ENCODE data around the gene TFDP2. TPM values are rescaled to one million over a fixed set of nuclear protein-coding genes. Genes with fewer than 3 reads are reported as not detected.
"Not testable (repeated sequence)": the region's sequence is repeated elsewhere in the genome, so short reads cannot be mapped to it uniquely, and the experiment has no call there.

The TFDP2 gene, protein sequence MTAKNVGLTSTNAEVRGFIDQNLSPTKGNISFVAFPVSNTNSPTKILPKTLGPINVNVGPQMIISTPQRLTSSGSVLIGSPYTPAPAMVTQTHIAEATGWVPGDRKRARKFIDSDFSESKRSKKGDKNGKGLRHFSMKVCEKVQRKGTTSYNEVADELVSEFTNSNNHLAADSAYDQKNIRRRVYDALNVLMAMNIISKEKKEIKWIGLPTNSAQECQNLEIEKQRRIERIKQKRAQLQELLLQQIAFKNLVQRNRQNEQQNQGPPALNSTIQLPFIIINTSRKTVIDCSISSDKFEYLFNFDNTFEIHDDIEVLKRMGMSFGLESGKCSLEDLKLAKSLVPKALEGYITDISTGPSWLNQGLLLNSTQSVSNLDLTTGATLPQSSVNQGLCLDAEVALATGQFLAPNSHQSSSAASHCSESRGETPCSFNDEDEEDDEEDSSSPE
- 23.0 TPM for total RNA-seq

DNA sequence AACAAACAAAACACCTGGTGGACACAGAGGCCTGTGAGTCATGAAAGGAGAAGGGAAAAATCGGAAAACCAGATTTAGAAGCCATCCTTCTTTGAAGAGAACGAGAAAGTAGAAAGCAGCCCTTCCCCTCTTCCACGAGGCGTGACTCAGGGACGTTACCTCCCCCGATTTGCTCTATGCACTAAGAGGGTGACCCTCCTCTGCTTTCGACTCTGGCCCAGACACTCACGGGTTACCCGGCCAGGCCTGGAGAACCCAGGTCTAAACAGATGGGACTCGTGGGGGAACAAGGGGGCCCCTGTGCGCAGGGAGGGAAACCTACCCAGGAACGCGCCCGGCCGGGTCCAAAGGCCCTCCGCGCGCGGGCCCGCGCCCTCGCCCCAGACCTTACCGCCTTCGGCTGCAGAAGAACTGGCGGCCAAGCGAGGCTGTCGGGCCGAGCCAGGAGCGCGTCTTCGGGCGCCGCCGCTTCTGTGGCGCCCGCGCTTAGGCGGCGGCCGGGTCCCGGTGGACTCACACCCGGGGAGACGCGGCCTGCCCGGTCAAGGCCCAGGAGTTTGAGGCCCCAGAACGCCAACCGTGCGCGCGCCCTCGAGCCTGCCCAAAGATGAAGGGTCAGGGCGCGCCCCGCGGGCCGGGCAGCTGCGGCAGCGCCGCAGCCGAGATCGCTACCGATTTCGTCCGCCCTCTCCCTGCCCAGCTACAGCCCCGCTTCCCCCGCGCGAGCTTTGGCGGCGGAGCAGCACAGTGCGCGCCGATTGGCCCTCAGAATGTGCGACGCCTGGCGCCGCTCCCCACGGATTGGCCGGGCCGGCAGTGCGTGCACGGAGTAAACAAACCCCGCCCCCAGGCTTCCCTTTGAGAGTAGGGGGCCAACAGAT, at the start of gene TFDP2:
Gene TFDP2, minus strand, starts transcription at position 753 of the 881 bp plus-strand sequence. CDS start 47,795 bp downstream, outside the sequence.
- ATAC-seq (peak; percentile 94), DNase-seq (ENCODE audit: low spot score) (peak; percentile 93)

DNA sequence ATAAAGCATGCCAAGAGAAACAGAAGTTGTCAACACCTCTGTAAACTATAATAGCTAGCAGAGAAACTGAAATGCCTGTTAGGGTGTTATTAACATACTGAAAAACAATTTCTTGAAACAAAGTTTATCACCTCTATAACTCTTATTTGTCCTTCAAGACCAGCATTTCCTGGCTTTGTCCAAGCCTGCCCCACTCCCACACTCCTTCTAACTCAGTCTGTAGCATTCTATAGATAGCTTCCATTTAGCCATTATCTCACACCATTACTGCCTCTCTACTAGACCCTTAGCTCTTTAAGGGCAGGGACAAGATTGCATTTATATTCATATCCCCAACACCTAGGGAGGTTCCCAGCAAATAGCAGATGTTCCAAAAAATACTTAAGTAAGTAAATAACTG, 39.5 kb upstream of the TFDP2 start:
- ATAC-seq = no peak
- DNase-seq (ENCODE audit: low spot score) = no peak

DNA sequence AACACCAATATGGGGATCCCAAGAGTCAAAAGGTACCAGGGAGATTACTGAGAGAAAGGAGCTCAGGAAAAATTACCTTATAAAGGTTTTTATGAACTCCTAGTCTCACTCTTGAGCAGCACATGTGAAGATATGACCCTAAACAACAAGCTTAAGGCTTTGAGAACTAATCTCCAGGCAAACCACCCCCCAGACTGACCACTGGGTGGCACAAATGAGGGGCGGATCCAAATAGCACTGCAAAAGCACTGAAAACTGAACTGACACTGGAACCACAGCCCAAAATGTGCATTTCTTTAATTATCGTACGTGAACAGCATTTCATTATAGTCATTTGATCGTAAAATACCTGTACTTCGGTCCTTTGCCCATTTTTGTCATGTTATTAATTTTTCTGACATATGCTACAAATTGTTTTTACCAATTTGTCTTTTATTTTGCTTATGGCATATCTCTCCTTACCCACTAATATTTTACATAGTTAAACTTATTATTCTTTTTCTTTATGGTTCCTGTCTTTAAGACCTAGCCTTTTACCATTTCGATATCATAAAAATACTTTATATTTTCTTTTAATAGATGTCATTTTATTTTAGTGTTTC, 31.5 kb upstream of the TFDP2 start:
- DNase-seq (ENCODE audit: low spot score) (no peak), ATAC-seq (peak; percentile 86)

DNA sequence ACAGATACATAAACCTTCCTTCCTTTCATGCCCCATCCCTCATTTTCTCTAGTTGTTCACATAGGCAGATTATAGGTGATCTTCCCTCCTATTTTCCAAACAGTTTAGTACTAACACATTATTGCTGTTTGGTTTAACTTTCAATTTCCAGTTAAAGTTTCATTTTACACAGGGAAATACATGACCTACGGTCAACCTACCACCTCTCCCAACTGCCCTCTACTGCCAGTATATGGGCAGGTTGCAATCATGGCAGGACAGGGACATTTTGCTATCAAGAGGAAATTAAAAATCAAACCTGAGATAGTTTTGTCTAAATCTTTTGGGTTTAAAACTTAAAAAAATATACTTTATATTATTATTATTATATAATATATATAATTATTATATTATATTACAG, 26.1 kb upstream of the TFDP2 start:
- ATAC-seq (peak; percentile 53), DNase-seq (ENCODE audit: low spot score) (no peak)

DNA sequence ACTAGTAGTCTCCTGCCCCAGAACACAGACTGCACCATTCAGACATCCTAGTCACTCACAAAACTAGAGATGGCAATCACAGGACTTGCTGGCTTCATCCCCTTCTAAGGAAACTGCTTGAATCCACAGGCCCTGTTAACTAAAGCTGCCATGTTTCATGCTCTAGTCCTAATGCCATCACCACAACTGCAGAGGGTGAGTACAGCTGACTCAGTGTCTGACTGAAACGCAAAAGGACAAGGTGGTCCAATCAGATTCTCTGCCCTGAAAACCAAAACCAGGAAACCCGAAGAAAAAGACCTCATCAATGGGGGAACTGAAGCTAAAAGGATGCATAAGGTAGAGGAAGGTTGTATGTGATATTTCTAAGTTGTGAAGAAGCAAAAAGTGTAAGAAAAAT, 25.2 kb upstream of the TFDP2 start:
- ATAC-seq (no peak), DNase-seq (ENCODE audit: low spot score) (no peak)

DNA sequence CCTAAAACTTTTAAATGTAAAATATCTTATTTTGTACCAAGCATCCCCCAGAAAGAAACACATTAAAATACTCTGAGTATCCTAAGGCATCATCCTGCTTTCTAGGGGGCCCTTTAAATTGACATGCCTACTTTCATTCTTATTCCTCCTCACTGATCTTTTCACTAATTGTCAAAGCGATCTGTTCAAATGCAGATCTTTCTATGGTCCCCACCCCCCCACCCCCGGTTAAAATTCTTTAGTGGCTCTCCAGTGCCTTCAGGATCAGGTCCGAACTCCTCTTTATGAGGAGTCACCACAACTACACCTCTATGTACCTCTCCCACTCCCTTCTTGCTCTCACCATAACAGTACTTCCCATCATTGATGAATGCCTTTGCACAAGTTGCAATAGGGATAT, 19.2 kb upstream of the TFDP2 start:
- DNase-seq (ENCODE audit: low spot score) = no peak
- ATAC-seq = no peak

DNA sequence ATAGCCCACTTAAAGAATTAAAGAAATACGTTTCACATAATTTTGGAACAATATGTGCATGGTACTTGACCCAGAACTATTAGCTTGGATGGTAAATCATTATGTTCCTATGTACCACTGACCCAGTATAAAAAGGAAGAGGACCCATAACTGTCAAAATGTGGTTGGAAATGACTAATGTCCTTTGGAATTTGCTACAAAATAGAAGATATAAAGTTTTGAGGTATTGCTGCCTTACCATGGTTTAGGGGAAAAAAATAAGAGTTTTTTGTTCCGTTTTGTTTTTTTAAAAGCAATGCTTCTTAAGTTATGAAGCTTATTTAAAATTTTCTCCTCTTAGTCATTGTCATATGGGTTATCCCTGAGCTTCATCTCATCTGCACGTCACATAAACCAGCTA, 15.8 kb upstream of the TFDP2 start:
- ATAC-seq = no peak
- DNase-seq (ENCODE audit: low spot score) = no peak

DNA sequence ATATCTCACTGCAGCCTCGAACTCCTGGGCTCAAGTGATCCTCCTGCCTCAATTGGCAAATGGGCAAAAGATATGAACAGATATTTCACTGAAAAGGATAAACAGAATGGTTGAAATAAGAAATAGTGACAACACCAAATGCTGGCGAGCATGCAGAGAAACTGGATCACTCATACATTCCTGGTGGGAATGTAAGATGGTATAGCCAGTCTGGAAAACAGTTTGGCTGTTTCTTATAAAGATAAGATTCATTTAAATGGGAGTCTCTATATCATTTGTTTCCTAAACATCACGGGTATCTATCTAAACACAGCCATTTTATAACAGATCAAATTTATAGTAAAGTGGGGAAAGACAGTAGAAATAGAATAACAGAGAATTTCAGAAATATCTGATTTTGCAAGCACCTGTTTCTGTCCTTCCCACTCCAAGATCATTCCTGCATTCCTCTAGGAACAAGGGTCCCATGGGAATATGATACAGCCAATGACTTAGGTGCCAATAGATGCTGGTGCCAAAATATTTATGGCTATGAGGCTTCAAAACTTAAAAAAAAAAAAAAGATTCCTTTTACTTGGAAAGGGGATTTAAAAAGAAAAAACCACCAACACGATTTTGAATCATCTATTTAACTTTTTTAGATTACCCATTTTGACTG, 9.9 kb upstream of the TFDP2 start:
- ATAC-seq = no peak

DNA sequence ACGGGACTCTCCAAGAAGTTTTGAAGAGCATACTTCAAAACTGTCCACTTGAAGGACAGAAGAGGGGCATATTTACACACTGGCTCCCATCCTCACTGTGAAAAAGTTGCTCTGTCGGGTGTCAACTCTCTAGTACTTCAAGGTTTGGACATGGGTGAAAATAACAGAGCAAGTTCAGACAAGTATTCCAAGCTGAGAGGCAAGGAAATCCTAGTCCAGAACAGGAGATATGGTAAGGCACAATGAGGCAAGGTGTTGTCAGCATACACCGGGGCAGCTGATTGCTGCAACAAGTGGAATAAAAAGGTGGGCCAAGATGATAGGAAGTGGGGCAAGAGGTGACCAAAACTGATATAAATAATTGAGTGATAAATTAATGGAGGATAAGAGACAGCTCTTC, 4.8 kb upstream of the TFDP2 start:
- DNase-seq (ENCODE audit: low spot score) = no peak
- ATAC-seq = no peak

More for the DNA sequence above, 9.9 kb upstream of the TFDP2 start:
- no peak for DNase-seq (ENCODE audit: low spot score)

DNA sequence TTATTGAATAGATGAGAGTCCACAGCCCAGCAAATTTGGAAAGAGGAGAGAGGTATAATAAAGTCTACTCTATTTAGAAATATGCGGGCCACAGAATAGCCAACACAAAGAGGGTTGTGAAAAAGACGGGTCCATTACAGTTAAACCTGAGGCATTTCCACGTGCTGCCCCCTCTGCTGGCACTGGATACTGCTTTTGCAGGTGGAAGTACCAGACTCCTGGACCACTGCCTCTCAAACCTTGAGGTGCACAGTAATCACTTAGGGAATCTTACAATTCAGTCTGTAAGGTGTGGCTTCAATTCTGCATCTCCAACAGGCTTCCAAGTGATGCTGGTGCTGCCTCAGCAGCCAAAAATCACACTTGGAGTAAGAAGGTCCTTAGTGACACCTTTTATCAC, 3.0 kb upstream of the TFDP2 start:
- no peak for ATAC-seq
- no peak for DNase-seq (ENCODE audit: low spot score)

DNA sequence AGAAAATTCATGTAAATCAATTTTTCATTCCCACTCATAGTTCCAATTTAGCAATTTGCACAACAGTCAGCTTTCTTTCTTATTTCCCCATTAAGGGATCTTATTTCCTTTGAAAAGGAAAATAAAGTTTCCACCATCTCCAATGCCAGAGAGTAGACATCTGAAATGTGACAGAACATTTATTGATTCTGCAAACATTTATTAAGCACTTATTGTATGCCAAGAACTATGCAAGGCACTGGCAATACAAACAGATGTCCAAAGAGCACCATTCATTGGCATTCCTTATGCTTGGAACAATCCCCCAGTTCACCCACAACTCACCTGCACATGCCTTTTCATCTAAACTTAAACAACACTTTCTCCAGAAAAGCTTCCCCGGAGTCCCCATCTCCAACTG, 2.5 kb upstream of the TFDP2 start:
- no peak for ATAC-seq
- DNase-seq (ENCODE audit: low spot score) = no peak

DNA sequence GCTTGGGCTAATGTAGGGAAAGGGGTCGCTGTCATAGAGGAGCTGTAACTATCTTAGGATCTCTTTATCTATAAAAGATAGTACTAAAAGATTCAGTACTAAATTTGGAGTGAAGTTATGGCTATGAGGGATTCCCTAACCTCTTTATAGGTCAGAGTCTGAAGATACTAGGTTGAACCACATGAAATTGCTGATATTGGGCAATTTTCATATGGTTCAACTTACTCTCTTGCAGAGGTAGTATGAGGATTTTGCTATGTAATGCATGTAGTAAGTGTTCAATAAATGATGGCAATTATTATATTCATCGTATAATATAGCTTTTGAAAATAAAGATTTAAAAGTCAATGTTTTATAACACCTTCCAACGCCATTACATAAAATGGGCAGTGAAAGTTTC, 1.9 kb upstream of the TFDP2 start:
- no peak for ATAC-seq
- DNase-seq (ENCODE audit: low spot score) = no peak

DNA sequence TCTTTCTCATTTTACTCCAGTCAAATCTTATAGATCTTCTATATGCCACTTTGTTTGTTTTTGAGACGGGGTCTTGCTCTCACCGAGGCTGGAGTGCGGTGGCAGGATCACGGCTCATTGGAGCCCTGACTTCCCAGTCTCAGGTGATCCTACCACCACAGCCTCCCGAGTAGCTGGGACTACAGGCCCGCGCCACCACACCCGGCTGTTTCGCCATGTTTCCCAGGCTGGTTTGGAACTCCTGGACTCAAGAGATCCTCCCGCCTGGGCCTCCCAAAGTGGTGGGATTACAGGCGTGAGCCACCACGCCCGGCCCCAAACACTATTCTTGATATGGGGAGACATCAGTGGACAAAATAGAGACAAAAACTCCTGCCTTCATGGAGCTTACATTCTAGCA, 927 bp upstream of the TFDP2 start:
- DNase-seq (ENCODE audit: low spot score) (no peak), ATAC-seq (no peak)

DNA sequence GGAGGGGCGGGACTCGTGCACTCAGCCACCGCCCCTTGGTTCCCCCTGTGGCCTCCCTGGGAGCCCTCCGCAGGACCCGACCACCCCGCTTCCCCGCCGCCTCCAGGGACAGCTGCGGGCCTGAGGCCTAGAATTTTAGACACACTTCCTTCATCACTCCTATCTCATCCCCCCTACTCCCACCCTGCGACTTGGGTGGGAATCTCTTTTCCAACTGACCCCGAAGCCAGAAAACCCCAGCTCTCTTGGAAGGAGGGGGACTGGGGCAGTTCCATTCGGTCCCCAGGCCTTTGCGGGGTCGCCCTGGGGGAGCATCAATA, 289 bp upstream of the TFDP2 start:
- DNase-seq (ENCODE audit: low spot score) (no peak), ATAC-seq (no peak)

DNA sequence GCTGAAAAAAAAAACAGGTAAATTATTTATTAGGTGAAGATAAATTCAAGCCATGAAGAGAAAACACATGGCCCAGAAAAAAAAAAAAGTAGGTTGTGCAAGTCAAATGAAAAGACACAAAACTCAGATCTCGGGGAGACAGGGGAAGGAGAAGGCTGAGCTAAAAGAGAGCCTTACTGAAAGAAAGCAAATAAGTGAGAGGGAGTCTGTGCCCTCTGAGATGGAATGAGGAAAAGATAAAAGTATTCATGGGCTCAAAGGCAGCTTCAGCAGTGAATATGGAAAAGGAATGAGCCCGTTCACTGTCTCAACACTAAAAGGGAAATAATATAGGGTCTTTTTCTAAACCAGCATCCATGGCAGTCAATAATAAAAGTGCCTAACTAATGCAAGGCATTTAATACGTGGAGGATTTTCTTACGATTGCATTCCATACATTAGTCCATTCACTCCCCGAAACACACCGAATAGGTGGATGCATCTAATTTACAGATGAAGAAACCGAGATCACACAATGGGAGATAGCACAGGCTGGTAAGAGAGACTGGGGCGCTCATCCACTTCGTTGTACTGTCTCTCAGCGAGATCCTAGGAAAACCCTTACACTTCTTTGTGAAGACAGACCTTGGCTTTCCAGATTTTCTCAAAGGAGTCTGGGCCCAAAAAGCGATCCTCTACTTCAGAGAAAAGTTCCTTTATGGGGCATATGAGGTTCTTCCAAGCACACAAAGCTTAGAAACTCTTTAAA, 1.1 kb downstream of the TFDP2 start:
- ATAC-seq = no peak
- DNase-seq (ENCODE audit: low spot score) = no peak

DNA sequence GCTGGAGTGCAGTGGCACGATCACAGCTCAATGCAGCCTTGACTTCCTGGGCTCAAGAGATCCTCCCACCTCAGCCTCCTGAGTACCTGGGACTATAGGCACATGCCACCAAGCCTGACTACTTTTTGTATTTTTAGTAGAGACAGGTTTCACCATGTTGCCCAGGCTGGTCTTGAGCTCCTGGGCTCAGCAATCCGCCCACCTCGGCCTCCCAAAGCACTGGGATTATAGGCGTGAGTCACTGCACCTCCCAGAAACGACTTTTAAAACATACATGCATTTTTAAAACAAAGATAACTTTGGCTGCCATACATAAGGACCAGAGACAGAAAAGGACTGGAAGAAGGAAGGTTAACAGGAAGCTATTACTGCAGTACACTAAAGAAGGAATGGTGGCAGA, 4.8 kb downstream of the TFDP2 start:
- not testable (repeated sequence) for ATAC-seq; DNase-seq (ENCODE audit: low spot score)

DNA sequence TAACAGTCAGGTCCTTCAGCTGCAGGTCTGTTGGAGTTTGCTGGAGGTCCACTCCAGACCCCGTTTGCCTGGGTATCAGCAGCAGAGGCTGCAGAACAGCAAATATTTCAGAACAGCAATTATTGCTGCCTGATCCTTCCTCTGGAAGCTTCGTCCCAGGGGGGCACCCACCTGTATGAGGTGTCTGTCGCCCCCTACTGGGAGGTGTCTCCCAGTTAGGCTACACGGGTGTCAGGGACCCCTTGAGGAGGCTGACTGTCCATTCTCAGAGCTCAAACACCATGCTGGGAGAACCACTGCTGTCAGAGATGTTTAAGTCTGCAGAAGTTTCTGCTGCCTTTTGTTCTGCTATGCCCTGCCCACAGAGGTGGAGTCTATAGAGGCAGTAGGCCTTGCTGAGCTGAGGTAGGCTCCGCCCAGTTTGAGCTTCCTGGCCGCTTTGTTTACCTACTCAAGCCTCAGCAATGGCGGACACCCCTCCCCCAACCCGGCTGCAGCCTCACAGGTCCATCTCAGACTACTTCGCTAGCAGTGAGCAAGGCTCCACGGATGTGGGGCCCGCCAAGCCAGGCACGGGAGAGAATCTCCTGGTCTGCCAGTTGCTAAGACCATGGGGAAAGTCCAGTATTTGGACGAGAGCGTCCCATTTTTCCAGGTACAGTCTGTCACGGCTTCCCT, 8.6 kb downstream of the TFDP2 start:
- ATAC-seq; DNase-seq (ENCODE audit: low spot score): not testable (repeated sequence)

DNA sequence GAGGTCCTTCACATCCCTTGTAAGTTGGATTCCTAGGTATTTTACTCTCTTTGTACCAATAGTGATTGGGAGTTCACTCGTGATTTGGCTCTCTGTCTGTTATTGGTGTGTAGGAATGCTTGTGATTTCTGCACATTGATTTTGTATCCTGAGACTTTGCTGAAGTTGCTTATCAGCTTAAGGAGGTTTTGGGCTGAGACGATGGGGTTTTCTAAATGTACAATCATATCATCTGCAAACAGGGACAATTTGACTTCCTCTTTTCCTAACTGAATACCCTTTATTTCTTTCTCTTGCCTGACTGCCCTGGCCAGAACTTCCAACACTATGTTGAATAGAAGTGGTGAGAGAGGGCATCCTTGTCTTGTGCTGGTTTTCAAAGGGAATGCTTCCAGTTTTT, 12.3 kb downstream of the TFDP2 start:
- DNase-seq (ENCODE audit: low spot score); ATAC-seq: not testable (repeated sequence)

DNA sequence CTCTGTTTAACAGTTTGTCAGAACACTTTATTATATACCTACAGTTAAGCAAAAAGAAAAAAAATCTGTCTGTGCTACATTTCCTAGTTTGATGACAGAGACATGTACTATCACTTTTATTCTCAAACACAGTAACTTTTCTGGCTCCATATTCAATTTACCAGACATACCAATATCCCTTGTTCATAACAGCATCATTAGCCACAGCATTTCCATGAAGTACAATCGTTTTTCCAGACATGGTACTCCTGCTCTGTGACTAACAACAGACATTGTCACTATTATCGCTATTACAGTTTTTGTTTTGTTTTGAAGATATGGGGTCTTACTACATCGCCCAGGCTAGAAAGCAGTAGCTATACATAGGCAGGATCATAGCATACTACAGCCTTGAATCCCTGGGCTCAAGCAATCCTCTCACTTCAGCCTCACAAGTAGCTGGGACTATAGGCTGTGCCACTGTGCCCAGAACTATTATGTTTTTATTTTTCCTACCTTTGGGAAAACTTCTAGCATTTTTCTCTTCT, 14.5 kb downstream of the TFDP2 start:
- DNase-seq (ENCODE audit: low spot score) (no peak), ATAC-seq (no peak)
